Right lobe of liver (tissue), 4 donors: ENCODE results near the gene GH1.
"Not testable (repeated sequence)": the region's sequence is repeated elsewhere in the genome, so short reads cannot be mapped to it uniquely, and the experiment has no call there.

ENCODE experiments used
- POLR2A ChIP-seq: fragments of 450-650 bp; IDR thresholded peaks from one replicate; pipeline ENCODE4 v1.6.1; 2017; ENCODE audit warnings: antibody characterized with exemption, mild to moderate bottlenecking
- TF ChIP-seq, protein P1 (sequence below), 4 donors: fragments of 200-600 bp in 3 of 4; fragments of 450-650 bp in 1 of 4; IDR thresholded peaks; one replicate each; pipeline versions ENCODE4 v1.5.1 to v1.8.0; 2016 to 2022; ENCODE audit warnings: antibody characterized with exemption in 4 of 4, mild to moderate bottlenecking in 2 of 4
- donor health status: DM: no; HTN: no; CAD: no.
- donor health status: DM: no; HTN: no; CAD: no.
- donor health status: DM: no; HTN: yes; CAD: no.

DNA sequence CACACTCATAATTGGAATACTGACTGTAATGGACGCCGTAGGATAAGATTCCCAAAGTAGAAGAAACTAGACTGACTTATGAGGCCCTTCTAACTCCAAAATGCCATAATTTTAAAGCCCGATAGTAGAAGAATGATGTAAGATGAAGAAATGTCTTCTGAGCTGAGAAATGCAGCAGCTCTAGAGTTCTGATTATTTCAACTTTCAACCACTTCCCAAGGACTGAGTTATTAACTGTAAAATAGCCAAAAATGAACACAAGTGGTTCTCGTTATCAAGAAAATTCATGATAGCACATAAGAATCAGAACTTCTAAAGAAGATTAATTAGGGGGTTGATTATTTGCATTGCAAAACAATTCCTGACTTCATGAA lies 48.4 kb downstream of the GH1 start:
- TF ChIP-seq, protein P1, sequence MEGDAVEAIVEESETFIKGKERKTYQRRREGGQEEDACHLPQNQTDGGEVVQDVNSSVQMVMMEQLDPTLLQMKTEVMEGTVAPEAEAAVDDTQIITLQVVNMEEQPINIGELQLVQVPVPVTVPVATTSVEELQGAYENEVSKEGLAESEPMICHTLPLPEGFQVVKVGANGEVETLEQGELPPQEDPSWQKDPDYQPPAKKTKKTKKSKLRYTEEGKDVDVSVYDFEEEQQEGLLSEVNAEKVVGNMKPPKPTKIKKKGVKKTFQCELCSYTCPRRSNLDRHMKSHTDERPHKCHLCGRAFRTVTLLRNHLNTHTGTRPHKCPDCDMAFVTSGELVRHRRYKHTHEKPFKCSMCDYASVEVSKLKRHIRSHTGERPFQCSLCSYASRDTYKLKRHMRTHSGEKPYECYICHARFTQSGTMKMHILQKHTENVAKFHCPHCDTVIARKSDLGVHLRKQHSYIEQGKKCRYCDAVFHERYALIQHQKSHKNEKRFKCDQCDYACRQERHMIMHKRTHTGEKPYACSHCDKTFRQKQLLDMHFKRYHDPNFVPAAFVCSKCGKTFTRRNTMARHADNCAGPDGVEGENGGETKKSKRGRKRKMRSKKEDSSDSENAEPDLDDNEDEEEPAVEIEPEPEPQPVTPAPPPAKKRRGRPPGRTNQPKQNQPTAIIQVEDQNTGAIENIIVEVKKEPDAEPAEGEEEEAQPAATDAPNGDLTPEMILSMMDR (IDR thresholded peaks at IDR 0.05): not testable (repeated sequence)
- not testable (repeated sequence) for TF ChIP-seq POLR2A
